ENCODE results near the gene CCL20. TPM values are rescaled to one million over a fixed set of nuclear protein-coding genes. Genes with fewer than 3 reads are reported as not detected.
"Not testable (repeated sequence)": the region's sequence is repeated elsewhere in the genome, so short reads cannot be mapped to it uniquely, and the experiment has no call there.

CCL20 gene
- total and polyA plus RNA-seq, 2 donors from 2014 or later, result 2.5 to 2.7 TPM

DNA sequence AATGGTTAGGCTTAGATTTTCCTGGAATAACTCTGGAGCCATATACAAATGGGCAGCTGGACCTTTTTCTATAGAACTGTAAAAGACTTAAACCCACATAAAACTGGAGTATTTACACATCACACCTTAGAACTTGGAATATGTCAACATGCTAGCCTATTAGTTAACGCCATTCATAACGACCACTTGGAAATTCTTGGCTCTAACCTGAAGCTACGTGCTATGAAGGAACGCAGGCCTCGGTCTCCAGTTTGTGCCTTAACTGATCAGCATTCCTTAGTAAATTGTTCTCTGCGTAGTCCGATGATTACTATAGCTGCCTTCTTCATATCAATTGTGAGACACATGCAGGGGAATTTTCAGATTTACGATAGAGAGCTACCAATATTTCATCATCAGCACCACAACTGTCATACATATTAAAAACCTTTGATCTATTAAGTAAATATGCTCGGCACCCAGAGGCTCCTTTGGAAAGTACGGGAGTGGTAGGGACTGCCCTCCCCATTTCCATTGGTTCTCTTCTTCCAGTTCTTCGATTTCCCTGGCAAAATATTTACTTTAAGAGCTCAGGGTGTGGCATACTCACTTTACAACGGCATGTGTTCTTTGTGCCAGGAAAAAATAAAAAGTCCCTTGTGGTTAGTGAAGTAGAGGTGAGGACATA, 17.5 kb upstream of the CCL20 start:
- no peak for DNase-seq
- no peak overlapping the region for H3K4me3 ChIP-seq (ENCODE audit: low read length in 3 of 3)
- no peak overlapping the region for H3K27ac ChIP-seq (ENCODE audit: low read depth in 2 of 2, low read length in 2 of 2)
- no peak for FAIRE-seq
- intact Hi-C loops (cut with DNase I), result no loop called here
- H3K36me3 ChIP-seq (ENCODE audit: control insufficient read depth in 2 of 3, insufficient read depth in 3 of 3, low read length in 3 of 3), result no peaks in the 10 kb centered on the region
- no peak overlapping the region for H3K9ac ChIP-seq (ENCODE audit: low read length in 3 of 3)
- no peak for TF ChIP-seq CTCF (IDR thresholded peaks at IDR 0.05; ENCODE audit: borderline replicate concordance, extremely low read depth, insufficient read depth)
- H3K9me3 ChIP-seq (ENCODE audit: control insufficient read depth in 2 of 3, insufficient read depth in 1 of 3, low read length in 3 of 3), result no peaks in the 10 kb centered on the region
- no peaks in the 10 kb centered on the region for H3K27me3 ChIP-seq (ENCODE audit: control insufficient read depth, insufficient read depth, low read length)
- no peaks in the 10 kb centered on the region for H3K4me1 ChIP-seq (ENCODE audit: control insufficient read depth in 2 of 3, insufficient read depth in 2 of 3, low read depth in 1 of 3, low read length in 3 of 3)

DNA sequence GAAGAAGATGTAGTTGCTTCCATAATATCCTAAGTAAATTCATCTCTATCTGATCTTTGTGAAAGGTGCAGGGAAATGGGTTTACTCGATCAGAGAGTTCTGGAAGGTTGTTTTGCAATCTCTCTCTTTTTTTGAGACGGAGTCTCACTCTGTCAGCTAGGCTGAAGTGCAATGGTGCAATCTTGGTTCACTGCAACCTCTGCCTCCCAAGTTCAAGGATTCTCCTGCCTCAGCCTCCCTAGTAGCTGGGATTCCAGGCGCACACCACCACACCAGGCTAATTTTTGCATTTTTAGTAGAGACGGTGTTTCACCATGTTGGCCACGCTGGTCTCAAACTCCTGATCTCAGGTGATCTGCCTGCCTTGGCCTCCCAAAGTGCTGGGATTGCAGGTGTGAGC, 16.9 kb upstream of the CCL20 start:
- H3K4me1 ChIP-seq (ENCODE audit: control insufficient read depth in 2 of 3, insufficient read depth in 2 of 3, low read depth in 1 of 3, low read length in 3 of 3); H3K36me3 ChIP-seq (ENCODE audit: control insufficient read depth in 2 of 3, insufficient read depth in 3 of 3, low read length in 3 of 3); H3K9me3 ChIP-seq (ENCODE audit: control insufficient read depth in 2 of 3, insufficient read depth in 1 of 3, low read length in 3 of 3); DNase-seq; intact Hi-C loops (cut with DNase I); H3K27ac ChIP-seq (ENCODE audit: low read depth in 2 of 2, low read length in 2 of 2); H3K4me3 ChIP-seq (ENCODE audit: low read length in 3 of 3); H3K27me3 ChIP-seq (ENCODE audit: control insufficient read depth, insufficient read depth, low read length); H3K9ac ChIP-seq (ENCODE audit: low read length in 3 of 3); FAIRE-seq: not testable (repeated sequence)

DNA sequence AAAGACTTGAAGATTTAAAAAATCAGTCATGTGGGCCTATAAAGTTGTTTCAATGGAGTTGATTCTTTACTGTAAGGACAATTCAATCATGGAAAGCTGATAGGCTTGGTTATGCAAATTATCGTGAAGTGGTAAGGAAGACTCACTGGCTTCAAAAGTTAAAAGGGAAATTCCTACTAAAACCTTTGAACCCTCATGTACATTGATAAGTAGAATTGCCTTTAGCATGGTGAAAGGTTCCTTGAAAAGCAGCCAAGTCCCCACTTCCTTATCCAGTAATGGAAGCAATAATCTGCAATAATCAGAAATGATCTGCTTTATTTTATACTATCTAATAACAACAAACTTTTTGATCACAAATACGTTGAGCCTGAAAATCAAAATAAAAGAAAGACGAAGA, 14.4 kb upstream of the CCL20 start:
- DNase-seq, result no peak
- FAIRE-seq, result no peak
- no peak overlapping the region for H3K27ac ChIP-seq (ENCODE audit: low read depth in 2 of 2, low read length in 2 of 2)

GRCh38 chr2:227802882-227803281, 10.8 kb upstream of the CCL20 start:
- intact Hi-C loops (cut with DNase I), result no loop called here
- Histone ChIP-seq H3K4me3 (ENCODE audit: low read length in 3 of 3) (no peak overlapping the region), H3K4me1 (ENCODE audit: control insufficient read depth in 2 of 3, insufficient read depth in 2 of 3, low read depth in 1 of 3, low read length in 3 of 3) (no peaks in the 10 kb centered on the region), H3K27ac (ENCODE audit: low read depth in 2 of 2, low read length in 2 of 2) (no peak overlapping the region), H3K9ac (ENCODE audit: low read length in 3 of 3) (no peak overlapping the region), H3K36me3 (ENCODE audit: control insufficient read depth in 2 of 3, insufficient read depth in 3 of 3, low read length in 3 of 3) (no peaks in the 10 kb centered on the region), H3K27me3 (ENCODE audit: control insufficient read depth, insufficient read depth, low read length) (no peaks in the 10 kb centered on the region), H3K9me3 (ENCODE audit: control insufficient read depth in 2 of 3, insufficient read depth in 1 of 3, low read length in 3 of 3) (no peaks in the 10 kb centered on the region)
- no peak for DNase-seq
- TF ChIP-seq CTCF (IDR thresholded peaks at IDR 0.05; ENCODE audit: borderline replicate concordance, extremely low read depth, insufficient read depth), result no peak
- FAIRE-seq, result no peak

More for the DNA sequence above, 14.4 kb upstream of the CCL20 start:
- Histone ChIP-seq H3K27me3 (ENCODE audit: control insufficient read depth, insufficient read depth, low read length) (no peaks in the 10 kb centered on the region), H3K36me3 (ENCODE audit: control insufficient read depth in 2 of 3, insufficient read depth in 3 of 3, low read length in 3 of 3) (no peaks in the 10 kb centered on the region), H3K9ac (ENCODE audit: low read length in 3 of 3) (no peak overlapping the region), H3K4me3 (ENCODE audit: low read length in 3 of 3) (no peak overlapping the region), H3K9me3 (ENCODE audit: control insufficient read depth in 2 of 3, insufficient read depth in 1 of 3, low read length in 3 of 3) (no peaks in the 10 kb centered on the region), H3K4me1 (ENCODE audit: control insufficient read depth in 2 of 3, insufficient read depth in 2 of 3, low read depth in 1 of 3, low read length in 3 of 3) (no peaks in the 10 kb centered on the region)
- no peak for TF ChIP-seq CTCF (IDR thresholded peaks at IDR 0.05; ENCODE audit: borderline replicate concordance, extremely low read depth, insufficient read depth)
- intact Hi-C loops (cut with DNase I), result no loop called here
